ENCODE measurements around the gene MORC4. TPM values are rescaled to one million over a fixed set of nuclear protein-coding genes. Genes with fewer than 3 reads are reported as not detected.

MORC4 gene
- total RNA-seq, 2 experiments from 2014 or later: 6.8 to 11.5 TPM

- Histone ChIP-seq H3K4me3 (ENCODE audit: low read depth, low read length, poor library complexity, severe bottlenecking) (no peak overlapping the region), H3K9me3 (ENCODE audit: low read length) (no peaks in the 10 kb centered on the region), H3K9me2 (ENCODE audit: insufficient read depth, low read length) (no peaks in the 10 kb centered on the region), H3K79me2 (ENCODE audit: insufficient read depth, low read depth, low read length) (no peaks in the 10 kb centered on the region), H3K36me3 (ENCODE audit: insufficient read depth, low read length) (no peaks in the 10 kb centered on the region), H3K4me1 (ENCODE audit: insufficient read depth, low read length, poor library complexity, severe bottlenecking) (no peaks in the 10 kb centered on the region), H4K20me1 (ENCODE audit: insufficient read depth, low read length) (no peaks in the 10 kb centered on the region), H3K4me2 (ENCODE audit: low read length) (no peak overlapping the region), H2AFZ (ENCODE audit: low read length) (no peak overlapping the region), H3K27ac (ENCODE audit: low read depth, low read length, poor library complexity, severe bottlenecking) (no peak overlapping the region)
- intact Hi-C loops (cut with micrococcal nuclease; ENCODE audit: unreplicated experiment): no loop called here
- ChIA-PET CTCF (ENCODE audit: unreplicated experiment) (interaction anchor here (0.6 kb wide), 1 partner anchor 419 kb away, joined by 4 read pairs; no protein-coding TSS in a partner anchor), POLR2A (no interaction called here)
- DNase-seq (ENCODE audit: low spot score): no peak
- TF ChIP-seq EZH2phosphoT487 (IDR thresholded peaks at IDR 0.05; ENCODE audit: borderline replicate concordance, low read depth, low read length): no peak
- TF ChIP-seq CTCF (conservative IDR thresholded peaks at IDR 0.05; ENCODE audit: low read length): no peak
- no TSS peak for BruUV-seq (replicated peaks)
Observed at GRCh38 chrX:106927023-106927422, 73.0 kb downstream of the MORC4 start.

- intact Hi-C loops (cut with micrococcal nuclease; ENCODE audit: unreplicated experiment): no loop called here
- no TSS peak for BruUV-seq (replicated peaks)
Observed at GRCh38 chrX:106921637-106922036, 78.4 kb downstream of the MORC4 start.

More at GRCh38 chrX:106921637-106922036, 78.4 kb downstream of the MORC4 start:
- Histone ChIP-seq H4K20me1 (ENCODE audit: insufficient read depth, low read length) (no peaks in the 10 kb centered on the region), H3K27ac (ENCODE audit: low read depth, low read length, poor library complexity, severe bottlenecking) (no peak overlapping the region), H3K4me1 (ENCODE audit: insufficient read depth, low read length, poor library complexity, severe bottlenecking) (no peaks in the 10 kb centered on the region), H3K9me3 (ENCODE audit: low read length) (no peaks in the 10 kb centered on the region), H3K36me3 (ENCODE audit: insufficient read depth, low read length) (no peaks in the 10 kb centered on the region), H3K4me3 (ENCODE audit: low read depth, low read length, poor library complexity, severe bottlenecking) (no peak overlapping the region), H3K79me2 (ENCODE audit: insufficient read depth, low read depth, low read length) (no peaks in the 10 kb centered on the region), H3K4me2 (ENCODE audit: low read length) (no peak overlapping the region), H3K9me2 (ENCODE audit: insufficient read depth, low read length) (no peaks in the 10 kb centered on the region), H2AFZ (ENCODE audit: low read length) (no peak overlapping the region)
- DNase-seq (ENCODE audit: low spot score): no peak
- ChIA-PET CTCF (ENCODE audit: unreplicated experiment) (no interaction called here), POLR2A (no interaction called here)
- TF ChIP-seq CTCF (conservative IDR thresholded peaks at IDR 0.05; ENCODE audit: low read length) (no peak), EZH2phosphoT487 (IDR thresholded peaks at IDR 0.05; ENCODE audit: borderline replicate concordance, low read depth, low read length) (no peak)

Data from OCI-LY7 (cell line).